ENCODE data around the gene NAV2.

DNA sequence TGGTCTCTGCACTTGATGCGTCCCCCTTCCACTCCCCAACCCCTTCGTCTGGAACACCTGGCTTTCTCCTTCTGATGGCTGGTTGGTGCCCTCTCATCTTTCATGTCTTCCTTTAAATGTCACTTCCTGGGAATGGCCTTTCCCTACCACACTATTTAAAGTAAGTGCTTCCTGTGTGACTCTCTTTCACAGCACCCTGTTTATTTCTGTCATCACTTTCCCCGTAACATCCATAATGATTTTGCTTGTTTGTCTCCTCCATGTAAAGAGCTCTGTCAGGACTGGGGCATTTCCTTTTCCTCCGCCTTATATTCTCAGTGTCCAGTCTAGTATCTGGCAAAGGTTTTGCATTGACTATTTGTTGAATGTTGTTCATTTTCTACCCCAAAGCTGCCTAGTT, 304.7 kb downstream of the NAV2 start:
- TF ChIP-seq CTCF (IDR thresholded peaks at IDR 0.05) = no peak
- TF ChIP-seq SIN3A (IDR thresholded peaks at IDR 0.05; ENCODE audit: borderline replicate concordance, insufficient read depth, low read depth, low read length) = no peak
